Stimulated activated effector memory CD8-positive, alpha-beta T cell treated with anti-CD3 and anti-CD28 coated beads, Interleukin-12 subunit alpha, Interleukin-12 subunit beta, amount 100 ng/mL, for 72 hours (primary cell): ENCODE results near the gene NPHP3.
"Not testable (repeated sequence)": the region's sequence is repeated elsewhere in the genome, so short reads cannot be mapped to it uniquely, and the experiment has no call there.

Experiments used
- ATAC-seq: fragments of 150-1000 bp; cut with Tn5 transposase; 2 replicates; pipeline ENCODE4 v1.10.0; 2021
- DNase-seq, 2 donors: peaks; one replicate each; pipeline ENCODE4 v3.0.0; 2021 to 2022; ENCODE audit warnings: low spot score in 2 of 2
- H3K27ac Mint-ChIP-seq: one replicate; pipeline ENCODE4 v1.8.0; 2022; ENCODE audit warnings: mild to moderate bottlenecking, mixed read lengths
- H3K36me3 Mint-ChIP-seq: one replicate; pipeline ENCODE4 v1.8.0; 2022; ENCODE audit warnings: mild to moderate bottlenecking, mixed read lengths
- H3K4me1 Mint-ChIP-seq: one replicate; pipeline ENCODE4 v1.8.0; 2022; ENCODE audit warnings: mixed read lengths
- H3K4me3 Mint-ChIP-seq: one replicate; pipeline ENCODE4 v1.8.0; 2022; ENCODE audit warnings: mild to moderate bottlenecking, mixed read lengths
- H3K9me3 Mint-ChIP-seq: one replicate; pipeline ENCODE4 v1.8.0; 2022; ENCODE audit warnings: mixed read lengths

The NPHP3 gene

DNA sequence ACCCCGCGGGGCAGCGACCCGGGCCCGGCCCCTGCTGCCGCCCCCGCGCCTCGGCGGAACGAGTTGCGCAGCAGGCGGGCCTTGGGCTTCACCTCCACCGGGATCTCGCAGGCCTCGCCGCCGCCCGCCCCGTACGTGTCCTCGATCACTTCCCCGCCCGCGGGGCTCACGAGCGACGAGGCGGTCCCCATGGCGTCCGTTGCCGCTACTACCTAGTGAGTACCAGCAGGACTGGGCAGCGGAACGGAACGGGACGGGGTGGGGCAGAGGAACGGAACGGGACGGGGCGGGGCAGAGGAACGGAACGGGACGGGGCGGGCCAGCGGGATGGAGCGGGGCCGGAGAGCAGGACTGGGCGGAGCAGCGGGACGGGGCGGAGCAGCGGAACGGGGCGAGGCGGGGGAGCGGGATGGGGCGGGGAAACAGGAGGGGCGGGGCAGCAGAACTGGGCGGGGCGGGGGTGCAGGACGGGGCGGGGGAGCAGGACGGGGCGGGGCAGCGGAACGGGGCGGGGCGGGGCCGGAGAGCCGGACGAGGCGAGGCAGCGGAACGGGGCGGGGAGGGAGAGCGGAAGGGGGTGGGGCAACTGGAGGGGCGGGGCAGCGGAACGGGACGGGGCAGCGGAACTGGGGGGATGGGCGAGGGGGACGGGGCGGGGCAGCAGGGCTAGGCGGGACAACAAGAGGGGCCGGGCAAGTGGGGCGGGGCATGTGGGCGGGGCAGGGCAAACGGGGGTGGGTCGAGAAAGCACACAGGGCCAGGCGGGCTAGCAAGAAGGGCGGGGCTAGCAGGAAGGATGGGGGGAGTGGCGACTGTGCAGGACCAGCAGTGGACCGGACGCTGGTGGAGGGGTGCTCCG is at the start of gene NPHP3:
TSS of gene NPHP3 (minus strand) at position 245 of the 859 bp plus-strand sequence. CDS start at position 191, 54 bp downstream.
- Mint-ChIP-seq H3K4me3 (peak within 1 kb of the TSS; percentile 90), H3K36me3 (peaks cover 27% of the 10 kb centered on the region), H3K9me3 (no peaks in the 10 kb centered on the region), H3K27ac (peak within 1 kb of the TSS; percentile 95), H3K4me1 (peaks cover 20% of the 10 kb centered on the region)
- ATAC-seq (peak; percentile 89), DNase-seq (peak; percentile 75 to 93)

DNA sequence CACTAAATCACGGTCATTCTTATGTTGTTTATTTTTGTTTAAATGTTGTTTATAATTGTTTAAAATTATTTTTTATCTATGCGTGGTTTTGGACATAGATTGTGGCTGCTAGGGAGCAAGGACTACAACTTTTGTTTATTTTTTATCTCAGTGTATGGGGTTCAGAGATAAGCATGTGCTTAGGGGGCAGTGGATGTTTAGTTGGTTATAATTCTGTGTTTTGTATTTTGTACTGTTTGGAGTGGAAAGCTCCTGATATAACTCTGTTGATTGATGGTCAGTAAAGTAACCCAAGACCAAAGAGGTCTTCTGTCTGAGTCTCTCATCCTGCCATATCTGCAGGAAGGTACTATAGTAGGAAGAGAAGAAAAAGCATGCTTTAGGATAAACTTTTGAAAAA is 36.5 kb upstream of the NPHP3 start:
- Mint-ChIP-seq H3K4me3 (no peak overlapping the region), H3K36me3 (no peaks in the 10 kb centered on the region), H3K9me3 (no peaks in the 10 kb centered on the region), H3K4me1 (no peaks in the 10 kb centered on the region), H3K27ac (no peak overlapping the region)
- ATAC-seq = no peak
- DNase-seq = no peak

DNA sequence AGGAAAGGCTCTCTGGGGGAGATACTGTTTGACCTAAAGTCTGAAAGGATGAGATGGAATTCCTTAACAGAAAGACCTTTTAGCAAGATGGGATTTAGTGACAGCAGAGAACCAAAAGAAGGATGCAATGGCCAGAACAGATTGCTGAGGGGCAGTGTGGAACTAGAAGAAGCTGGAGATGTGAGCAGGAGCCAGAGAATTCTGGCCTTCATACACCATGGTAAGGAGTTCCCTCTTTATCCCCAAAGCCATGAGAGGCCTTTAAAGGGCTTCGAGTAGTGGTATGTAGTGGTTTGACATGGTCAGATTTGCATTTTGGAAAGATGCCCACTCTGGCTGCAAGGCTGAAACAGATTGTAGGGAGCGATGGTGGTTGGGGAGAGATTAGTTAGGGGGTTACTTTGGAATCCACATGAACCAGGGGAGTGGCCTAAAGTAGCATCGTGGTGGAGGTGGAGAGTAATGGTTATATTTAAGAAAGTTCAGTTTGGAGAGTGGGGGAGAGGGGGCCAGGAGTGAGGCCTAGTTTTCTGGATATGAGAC is 34.0 kb upstream of the NPHP3 start:
- Mint-ChIP-seq H3K4me1 (no peaks in the 10 kb centered on the region), H3K9me3 (no peaks in the 10 kb centered on the region), H3K4me3 (no peak overlapping the region), H3K27ac (no peak overlapping the region), H3K36me3 (no peaks in the 10 kb centered on the region)
- DNase-seq (no peak), ATAC-seq (no peak)

- ATAC-seq = no peak
- Mint-ChIP-seq H3K4me3 (no peak overlapping the region), H3K27ac (no peak overlapping the region), H3K36me3 (no peaks in the 10 kb centered on the region), H3K4me1 (no peaks in the 10 kb centered on the region), H3K9me3 (no peaks in the 10 kb centered on the region)
- no peak for DNase-seq
Observed at GRCh38 chr3:132753946-132754345, 31.7 kb upstream of the NPHP3 start.

GRCh38 chr3:132749786-132750185 is 27.6 kb upstream of the NPHP3 start:
- Mint-ChIP-seq H3K4me3 (no peak overlapping the region), H3K27ac (no peak overlapping the region), H3K4me1 (no peaks in the 10 kb centered on the region), H3K9me3 (no peaks in the 10 kb centered on the region), H3K36me3 (no peaks in the 10 kb centered on the region)
- DNase-seq (no peak), ATAC-seq (no peak)

DNA sequence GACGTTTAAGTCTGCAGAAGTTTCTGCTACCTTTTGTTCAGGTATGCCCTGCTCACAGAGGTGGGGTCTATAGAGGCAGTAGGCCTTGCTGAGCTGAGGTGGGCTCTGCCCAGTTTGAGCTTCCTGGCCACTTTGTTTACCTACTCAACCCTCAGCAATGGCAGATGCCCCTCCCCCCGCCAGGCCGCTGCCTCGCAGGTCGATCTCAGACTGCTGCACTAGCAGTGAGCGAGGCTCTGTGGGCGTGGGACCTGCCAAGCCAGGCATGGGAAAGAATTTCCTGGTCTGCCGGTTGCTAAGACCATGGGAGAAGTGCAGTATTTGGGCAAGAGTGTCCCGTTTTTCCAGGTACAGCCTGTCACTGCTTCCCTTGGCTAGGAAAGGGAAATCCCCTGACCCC is 24.5 kb upstream of the NPHP3 start:
- H3K9me3 Mint-ChIP-seq, DNase-seq, ATAC-seq, H3K4me3 Mint-ChIP-seq, H3K36me3 Mint-ChIP-seq, H3K4me1 Mint-ChIP-seq, H3K27ac Mint-ChIP-seq: not testable (repeated sequence)

DNA sequence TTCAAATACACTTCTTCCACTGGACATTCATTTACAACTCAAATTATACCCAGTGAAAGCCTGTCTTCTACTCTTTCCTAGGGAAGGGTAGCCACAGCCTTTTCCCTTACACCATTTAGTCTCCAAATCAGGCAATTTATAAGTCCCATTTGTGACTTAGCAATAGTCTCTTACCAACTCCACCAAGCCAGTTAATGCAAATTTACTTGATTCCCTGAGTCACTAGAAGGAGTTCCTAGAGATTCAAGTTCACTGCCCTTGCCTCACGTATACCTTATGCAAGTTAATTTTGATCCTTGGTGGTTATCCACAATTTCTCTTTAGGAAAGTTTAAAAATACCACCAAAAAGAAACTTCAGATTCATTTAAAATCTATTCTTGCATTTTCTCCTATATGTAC is 16.1 kb upstream of the NPHP3 start:
- H3K9me3 Mint-ChIP-seq = no peaks in the 10 kb centered on the region
- no peak for ATAC-seq
- no peaks in the 10 kb centered on the region for H3K36me3 Mint-ChIP-seq
- no peak overlapping the region for H3K4me3 Mint-ChIP-seq
- H3K4me1 Mint-ChIP-seq = no peaks in the 10 kb centered on the region
- DNase-seq = no peak
- H3K27ac Mint-ChIP-seq = no peak overlapping the region

DNA sequence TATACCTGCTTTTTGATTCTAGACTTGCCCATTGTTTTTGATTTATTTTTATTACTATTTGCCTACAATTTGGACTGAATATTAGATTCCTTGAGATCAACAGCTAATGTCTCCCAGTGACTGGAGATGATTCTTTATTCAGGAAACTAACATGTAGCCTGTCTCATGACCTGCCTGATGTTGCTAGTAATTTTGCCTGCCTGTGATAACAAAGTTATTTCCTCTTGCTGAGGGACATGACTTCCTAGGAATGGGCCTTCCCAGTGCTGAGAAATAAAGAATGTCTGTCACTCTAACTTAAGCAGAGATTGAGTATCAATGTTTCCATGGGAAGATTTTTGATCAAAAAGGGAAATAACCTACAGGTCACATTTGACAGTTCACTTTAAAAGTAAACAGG is 13.4 kb upstream of the NPHP3 start:
- no peaks in the 10 kb centered on the region for H3K36me3 Mint-ChIP-seq
- no peak for ATAC-seq
- no peak overlapping the region for H3K27ac Mint-ChIP-seq
- H3K4me1 Mint-ChIP-seq = no peaks in the 10 kb centered on the region
- H3K9me3 Mint-ChIP-seq = no peaks in the 10 kb centered on the region
- no peak for DNase-seq
- H3K4me3 Mint-ChIP-seq = no peak overlapping the region

- H3K27ac Mint-ChIP-seq = no peak overlapping the region
- peak; percentile 34 for ATAC-seq
- H3K9me3 Mint-ChIP-seq = no peaks in the 10 kb centered on the region
- H3K4me1 Mint-ChIP-seq = no peaks in the 10 kb centered on the region
- H3K4me3 Mint-ChIP-seq = no peak overlapping the region
- DNase-seq = no peak
- no peaks in the 10 kb centered on the region for H3K36me3 Mint-ChIP-seq
Observed at GRCh38 chr3:132730891-132731580, 8.8 kb upstream of the NPHP3 start.

- DNase-seq (no peak), ATAC-seq (no peak)
- Mint-ChIP-seq H3K9me3 (no peaks in the 10 kb centered on the region), H3K27ac (no peak overlapping the region), H3K4me3 (no peak overlapping the region), H3K36me3 (peaks cover 5% of the 10 kb centered on the region), H3K4me1 (peaks cover 2% of the 10 kb centered on the region)
Observed at GRCh38 chr3:132726341-132726823, 4.2 kb upstream of the NPHP3 start.

- Mint-ChIP-seq H3K36me3 (peaks cover 18% of the 10 kb centered on the region), H3K27ac (peak overlapping the region; percentile 54), H3K4me1 (peaks cover 20% of the 10 kb centered on the region), H3K4me3 (peak overlapping the region; percentile 90), H3K9me3 (no peaks in the 10 kb centered on the region)
- no peak for ATAC-seq
- DNase-seq = no peak
Observed at GRCh38 chr3:132723024-132723950, 1.1 kb upstream of the NPHP3 start.

- Mint-ChIP-seq H3K9me3 (no peaks in the 10 kb centered on the region), H3K36me3 (peaks cover 34% of the 10 kb centered on the region), H3K4me3 (peak overlapping the region; percentile 90), H3K4me1 (peaks cover 20% of the 10 kb centered on the region), H3K27ac (peak overlapping the region; percentile 95)
- ATAC-seq (peak; percentile 53), DNase-seq (no peak)
Observed at GRCh38 chr3:132721479-132722164, 587 bp downstream of the NPHP3 start.

- ATAC-seq (no peak), DNase-seq (no peak)
- Mint-ChIP-seq H3K9me3 (no peaks in the 10 kb centered on the region), H3K4me3 (peak overlapping the region; percentile 90), H3K27ac (no peak overlapping the region), H3K4me1 (peaks cover 20% of the 10 kb centered on the region), H3K36me3 (peaks cover 42% of the 10 kb centered on the region)
Observed at GRCh38 chr3:132720228-132720627, 2.0 kb downstream of the NPHP3 start.

- Mint-ChIP-seq H3K27ac (no peak overlapping the region), H3K4me3 (no peak overlapping the region), H3K36me3 (peaks cover 66% of the 10 kb centered on the region), H3K4me1 (peaks cover 19% of the 10 kb centered on the region), H3K9me3 (no peaks in the 10 kb centered on the region)
- DNase-seq (no peak), ATAC-seq (no peak)
Observed at GRCh38 chr3:132716372-132716771, 5.8 kb downstream of the NPHP3 start.
